GM21825 (cell line): ENCODE results near the gene LRRC8E.
"Not testable (repeated sequence)": the region's sequence is repeated elsewhere in the genome, so short reads cannot be mapped to it uniquely, and the experiment has no call there.

ENCODE experiments used
- ATAC-seq: cut with Tn5 transposase; IDR thresholded peaks from one replicate; pipeline ENCODE4 v1.9.1; 2021; ENCODE audit warnings: mild to moderate bottlenecking, moderate library complexity; ENCODE audit not compliant: unreplicated experiment

Gene LRRC8E

DNA sequence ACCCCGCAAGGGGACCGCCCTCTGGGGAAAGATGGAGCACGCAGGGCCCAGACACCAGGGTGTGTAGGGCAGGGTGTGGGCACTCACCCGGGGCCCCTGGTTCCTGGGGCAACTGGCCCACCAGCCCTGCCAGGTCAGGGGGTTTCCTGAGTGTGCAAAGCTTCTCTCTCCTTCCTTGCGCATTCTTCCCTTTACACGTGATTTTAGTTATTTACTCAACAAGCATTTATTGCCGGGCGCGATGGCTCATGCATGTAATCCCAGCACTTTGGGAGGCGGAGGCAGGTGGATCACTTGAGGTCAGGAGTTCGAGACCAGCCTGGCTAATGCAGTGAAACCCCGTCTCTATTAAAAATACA lies 34.6 kb upstream of the LRRC8E start:
- no peak for ATAC-seq

GRCh38 chr19:7855426-7856108 lies 32.7 kb upstream of the LRRC8E start:
- ATAC-seq = no peak

- no peak for ATAC-seq
Measured at GRCh38 chr19:7856109-7856591, 32.2 kb upstream of the LRRC8E start.

GRCh38 chr19:7856679-7857663 lies 31.3 kb upstream of the LRRC8E start:
- ATAC-seq = no peak

DNA sequence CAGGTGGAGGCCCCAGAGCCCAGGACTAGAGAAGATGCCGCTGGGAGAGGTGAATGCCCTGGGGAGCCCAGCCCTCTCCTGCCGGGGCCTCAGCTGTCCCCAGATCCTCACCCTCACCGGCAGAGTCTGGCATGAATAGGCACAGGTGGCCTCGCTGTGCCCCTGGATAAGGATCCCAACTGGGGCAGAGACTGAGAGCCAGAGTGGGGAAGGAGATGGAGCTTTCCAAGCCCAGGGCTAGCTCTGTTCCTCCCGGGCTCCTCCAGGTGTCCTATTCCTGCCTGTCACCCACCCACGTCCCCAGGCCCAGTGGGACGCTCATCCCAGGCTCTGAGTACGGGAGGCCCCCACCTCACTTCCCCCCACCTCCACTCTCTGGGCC lies 30.6 kb upstream of the LRRC8E start:
- ATAC-seq = no peak

GRCh38 chr19:7858109-7858770 lies 30.1 kb upstream of the LRRC8E start:
- no peak for ATAC-seq

- not testable (repeated sequence) for ATAC-seq
Measured at GRCh38 chr19:7859087-7859486, 29.2 kb upstream of the LRRC8E start.

DNA sequence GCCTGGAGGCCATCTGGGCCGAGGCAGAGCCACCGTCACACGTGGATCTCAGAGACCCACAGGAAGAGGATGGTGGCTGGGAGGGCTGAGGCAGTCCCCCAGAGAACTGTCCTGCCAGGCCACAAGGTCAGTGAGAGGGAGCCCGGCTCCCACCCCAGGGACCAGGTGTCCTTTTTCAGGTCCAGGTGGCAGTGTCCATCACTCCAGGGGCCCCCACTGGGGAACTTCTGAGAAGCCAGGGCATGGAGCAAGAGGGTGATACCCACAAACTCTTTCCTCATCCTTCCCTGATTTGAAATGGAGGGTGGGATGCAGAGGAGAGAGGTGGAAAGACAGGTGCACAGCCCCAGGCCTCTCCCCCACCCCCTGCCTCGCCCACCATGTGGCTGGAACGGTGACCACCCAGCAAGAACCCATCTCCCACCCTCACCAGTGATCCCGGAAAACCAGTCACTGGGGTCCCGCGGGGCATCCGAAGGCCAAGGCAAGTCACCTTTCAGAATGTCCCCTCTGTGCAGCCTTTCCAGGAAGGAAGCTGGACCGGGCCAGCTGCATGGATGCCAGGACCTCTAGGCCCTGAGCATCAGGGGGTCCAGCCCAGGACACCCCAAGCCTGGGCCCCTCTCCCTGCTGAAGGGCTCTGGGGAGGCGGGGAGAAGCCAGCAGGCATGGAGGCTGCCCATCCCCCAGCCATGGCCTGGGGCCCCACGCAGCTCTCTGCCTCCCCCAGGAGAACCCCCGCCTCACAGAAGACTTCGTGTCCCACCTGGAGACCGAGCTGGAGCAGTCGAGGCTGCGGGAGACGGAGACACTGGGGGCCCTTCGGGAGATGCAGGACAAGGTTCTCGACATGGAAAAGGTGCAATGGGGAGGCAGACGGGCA lies 28.2 kb upstream of the LRRC8E start:
- ATAC-seq = no peak

DNA sequence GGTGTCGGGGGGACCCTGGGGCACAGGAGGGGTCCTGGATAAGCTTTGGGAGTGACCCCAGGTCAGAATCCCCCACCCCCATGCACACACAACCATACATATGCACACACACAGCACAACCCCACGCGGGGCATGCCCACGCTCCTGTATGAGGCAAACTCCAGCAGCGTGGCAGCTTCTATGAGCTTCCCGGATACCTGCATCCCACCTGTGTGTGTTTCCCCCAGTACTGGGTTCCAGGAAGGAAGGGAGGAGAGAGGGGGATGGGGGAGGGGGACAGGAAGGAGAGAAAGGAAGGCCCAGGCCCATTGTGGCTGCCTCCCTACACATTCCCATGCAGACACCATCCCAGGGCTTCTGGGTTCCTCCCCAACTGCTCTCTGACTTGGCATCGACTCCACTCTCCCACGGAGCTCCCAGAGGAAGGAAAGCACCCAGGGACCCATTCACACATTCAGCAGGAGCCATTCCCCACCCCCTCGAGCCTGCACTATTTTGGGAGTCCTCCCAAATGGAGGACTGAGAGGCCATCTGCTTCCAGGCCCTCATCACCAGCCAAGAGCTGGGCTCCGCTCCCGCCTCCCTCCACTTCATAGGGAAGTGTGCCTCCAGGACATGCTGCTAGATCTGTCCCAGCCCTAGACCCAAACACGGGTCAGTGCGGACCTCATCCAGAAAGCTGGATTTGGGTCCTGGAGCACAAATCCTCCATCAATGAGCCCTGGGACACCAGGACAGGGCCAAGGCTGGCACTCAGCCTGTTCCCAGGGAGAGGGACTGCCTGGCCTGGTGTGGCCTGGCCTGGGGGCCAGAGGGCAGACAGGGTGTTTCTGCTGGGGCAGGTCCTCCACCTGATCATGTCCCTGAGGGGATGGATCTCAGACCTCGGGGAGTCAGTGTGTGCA lies 27.3 kb upstream of the LRRC8E start:
- ATAC-seq = no peak

GRCh38 chr19:7861619-7862412 lies 26.5 kb upstream of the LRRC8E start:
- no peak for ATAC-seq

DNA sequence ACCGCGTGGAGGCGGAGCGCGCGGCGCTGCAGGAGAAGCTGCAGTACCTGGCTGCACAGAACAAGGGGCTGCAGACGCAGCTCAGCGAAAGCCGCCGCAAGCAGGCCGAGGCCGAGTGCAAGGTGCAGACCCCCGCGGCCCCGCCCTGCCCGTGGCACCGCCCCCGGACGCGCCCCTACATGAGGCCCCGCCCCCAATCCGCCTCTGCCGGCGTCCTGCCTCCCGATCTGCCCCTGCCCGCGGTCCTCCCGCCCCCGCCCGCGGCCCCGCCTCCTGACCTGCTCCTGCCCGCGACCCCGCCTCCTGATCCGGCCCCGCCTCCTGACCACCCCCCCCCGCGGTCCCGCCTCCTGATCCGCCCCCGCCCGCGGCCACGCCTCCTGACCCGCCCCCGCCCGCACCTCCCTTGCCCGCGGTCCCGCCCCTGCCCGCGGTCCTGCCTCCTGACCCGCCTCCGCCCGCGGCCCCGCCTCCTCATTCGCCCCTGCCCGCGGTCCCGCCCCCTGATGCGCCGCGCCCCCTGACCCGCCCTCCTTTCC lies 25.8 kb upstream of the LRRC8E start:
- no peak for ATAC-seq

DNA sequence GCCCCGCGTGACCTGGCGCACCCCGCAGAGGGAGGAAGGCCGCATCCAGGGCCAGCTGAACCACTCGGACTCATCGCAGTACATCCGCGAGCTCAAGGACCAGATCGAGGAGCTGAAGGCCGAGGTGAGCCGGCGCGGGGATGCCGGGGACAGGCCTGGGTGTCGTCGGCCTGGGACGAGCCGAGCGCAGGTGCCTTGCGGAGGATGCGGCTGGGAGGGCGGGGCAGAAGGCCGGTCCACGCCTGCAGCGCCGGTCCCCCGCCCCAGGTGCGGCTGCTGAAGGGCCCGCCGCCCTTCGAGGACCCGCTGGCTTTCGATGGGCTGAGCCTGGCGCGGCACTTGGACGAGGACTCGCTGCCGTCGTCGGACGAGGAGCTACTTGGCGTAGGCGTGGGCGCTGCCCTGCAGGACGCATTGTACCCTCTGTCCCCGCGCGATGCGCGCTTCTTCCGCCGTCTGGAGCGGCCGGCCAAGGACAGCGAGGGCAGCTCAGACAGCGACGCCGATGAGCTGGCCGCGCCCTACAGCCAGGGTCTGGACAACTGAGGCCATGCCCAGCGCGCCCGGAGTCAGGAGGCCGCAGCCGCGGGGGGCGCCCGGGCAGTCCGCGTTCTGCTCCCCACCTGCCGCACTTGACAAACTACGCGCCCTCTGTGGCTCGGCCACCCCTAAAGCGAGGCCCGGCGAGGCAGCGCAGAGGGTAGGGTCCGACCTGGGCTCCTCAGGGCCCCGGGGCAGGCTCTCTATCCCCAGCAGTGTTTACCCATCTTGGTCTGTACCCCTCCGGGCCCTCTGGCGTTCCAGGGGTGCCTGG lies 24.9 kb upstream of the LRRC8E start:
- ATAC-seq = no peak

GRCh38 chr19:7863971-7864689 lies 24.2 kb upstream of the LRRC8E start:
- no peak for ATAC-seq

DNA sequence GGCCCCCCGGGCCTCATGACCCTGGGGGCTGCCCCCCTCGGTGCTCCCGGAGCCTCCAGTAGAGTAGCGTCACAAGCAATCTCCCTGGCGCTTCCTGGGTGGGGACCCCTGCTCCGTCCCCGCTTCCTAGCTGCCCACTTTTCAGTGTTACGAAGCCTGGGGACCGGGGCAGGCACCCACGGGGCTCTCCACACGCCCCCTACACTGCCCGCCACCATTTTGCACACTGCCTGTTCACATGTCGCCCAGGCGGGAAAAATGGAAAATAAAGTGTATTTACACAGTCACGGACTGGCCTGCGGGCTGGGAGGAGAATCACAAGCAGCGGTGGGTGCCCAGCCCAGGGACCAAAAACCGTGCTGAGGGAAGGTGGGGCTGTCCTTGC lies 23.6 kb upstream of the LRRC8E start:
- ATAC-seq = no peak

DNA sequence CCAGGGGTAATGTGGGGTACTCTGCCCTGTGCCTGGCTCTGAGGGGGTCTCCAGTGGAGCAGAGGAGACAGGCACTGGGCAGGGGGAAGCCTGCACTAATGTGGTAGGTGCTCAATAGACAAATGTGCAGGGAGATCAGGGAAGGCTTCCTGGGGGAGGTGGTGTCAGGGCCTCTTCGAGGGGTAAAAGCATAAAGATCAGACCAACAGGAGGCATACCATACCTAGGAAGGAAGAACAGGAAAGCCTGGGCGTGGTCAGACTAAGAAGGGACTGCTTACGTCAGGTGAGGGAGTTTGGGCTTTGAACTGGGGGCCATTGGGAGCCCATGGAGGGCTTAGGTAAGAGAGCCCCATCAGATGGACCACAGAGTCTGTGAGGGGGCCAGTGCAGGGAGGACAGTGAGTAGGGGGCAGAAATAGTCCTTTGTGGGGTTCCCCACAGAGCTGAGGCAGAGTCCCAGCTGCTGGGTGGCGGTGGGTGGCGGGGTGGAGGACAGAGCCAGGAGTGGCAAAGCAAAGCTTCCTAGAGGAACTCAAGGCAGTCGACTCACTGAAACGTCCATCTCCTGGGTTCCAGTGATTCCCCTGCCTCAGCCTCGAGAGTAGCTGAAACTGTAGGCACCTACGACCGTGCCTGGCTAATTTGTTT lies 22.9 kb upstream of the LRRC8E start:
- no peak for ATAC-seq

DNA sequence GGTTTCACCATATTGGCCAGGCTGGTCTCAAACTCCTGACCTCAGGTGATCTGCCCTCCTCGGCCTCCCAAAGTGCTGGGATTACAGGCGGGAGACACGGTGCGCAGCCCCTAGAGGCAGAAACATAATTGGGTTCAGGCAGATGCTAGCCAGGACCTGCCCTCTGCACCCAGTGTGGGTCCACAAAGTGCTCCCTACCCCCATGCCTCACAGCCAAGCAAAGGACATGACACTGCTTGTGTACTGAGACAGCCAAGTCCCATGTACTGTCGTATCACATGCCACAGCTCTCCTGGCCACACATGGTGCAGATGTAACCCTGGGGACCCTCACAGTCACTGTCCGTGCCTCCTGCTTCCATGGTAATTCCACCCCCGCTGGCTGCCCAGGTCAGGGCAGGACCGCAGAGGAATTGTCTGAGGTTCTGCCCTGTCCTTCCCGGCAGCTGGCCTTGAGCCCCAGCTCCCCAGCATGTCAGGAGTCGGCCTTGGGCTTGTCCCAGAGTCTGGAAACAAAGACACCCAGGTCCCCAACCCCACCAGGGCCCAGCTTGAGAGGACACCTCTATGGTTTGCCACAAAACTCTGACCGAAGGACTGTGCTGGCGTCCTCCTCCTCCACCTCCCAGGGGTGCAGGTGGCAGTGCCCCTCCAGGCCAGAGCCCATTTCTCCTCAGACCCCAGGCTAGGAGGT lies 21.8 kb upstream of the LRRC8E start:
- ATAC-seq = no peak
